HepG2 (cell line): ENCODE measurements around the gene VARS1. TPM values are rescaled to one million over a fixed set of nuclear protein-coding genes. Genes with fewer than 3 reads are reported as not detected.

Source experiments
- ERF ChIP-seq: IDR thresholded peaks from 2 replicates; pipeline ENCODE4 v1.6.1; 2018; ENCODE audit warnings: missing biosample characterization, missing genetic modification reagents
- ETV5 ChIP-seq: IDR thresholded peaks from 2 replicates; pipeline ENCODE4 v1.6.1; 2018; ENCODE audit warnings: missing biosample characterization, missing genetic modification reagents, inconsistent platforms, borderline replicate concordance
- HMG20A ChIP-seq: IDR thresholded peaks from 2 replicates; pipeline ENCODE4 v1.6.1; 2016; ENCODE audit warnings: borderline replicate concordance
- HOXA9 ChIP-seq: sonication (generic); formaldehyde crosslinking; IDR thresholded peaks from 2 replicates; pipeline ENCODE4 v1.8.1; 2022; ENCODE audit warnings: missing genetic modification reagents, mild to moderate bottlenecking, moderate library complexity, borderline replicate concordance
- HOXD1 ChIP-seq: sonication (generic); formaldehyde crosslinking; IDR thresholded peaks from 2 replicates; pipeline ENCODE4 v1.5.0; 2020; ENCODE audit warnings: missing genetic modification reagents
- KLF16 ChIP-seq, 2 experiments: sonication (generic) in 1 of 2; formaldehyde crosslinking in 1 of 2; IDR thresholded peaks; 2 replicates each; pipeline versions ENCODE4 v1.6.1 to v1.8.0; 2016 to 2023; ENCODE audit warnings: missing genetic modification reagents in 2 of 2, missing compliant biosample characterization in 1 of 2
- MED8 ChIP-seq: sonication (generic); formaldehyde crosslinking; IDR thresholded peaks from 2 replicates; pipeline ENCODE4 v1.8.1; 2023; ENCODE audit warnings: mild to moderate bottlenecking, missing genetic modification reagents; ENCODE audit not compliant: insufficient replicate concordance
- NBN ChIP-seq: fragments of 450-650 bp; conservative IDR thresholded peaks from 2 replicates; pipeline ENCODE4 v1.6.1; 2017
- NFIB ChIP-seq: sonication (generic); formaldehyde crosslinking; IDR thresholded peaks from 2 replicates; pipeline ENCODE4 v1.9.0; 2021; ENCODE audit warnings: missing genetic modification reagents, mild to moderate bottlenecking, borderline replicate concordance
- RAD51 ChIP-seq: fragments of 450-650 bp; IDR thresholded peaks from 2 replicates; pipeline ENCODE4 v1.6.1; 2016; ENCODE audit warnings: borderline replicate concordance
- SMAD1 ChIP-seq: sonication (generic); formaldehyde crosslinking; IDR thresholded peaks from 2 replicates; pipeline ENCODE4 v1.4.0; 2020; ENCODE audit warnings: missing genetic modification reagents, low read depth, mild to moderate bottlenecking, borderline replicate concordance
- U2AF1 ChIP-seq: fragments of 200-400 bp; formaldehyde crosslinking; optimal IDR thresholded peaks from 2 replicates; pipeline ENCODE3; 2017; ENCODE audit warnings: mild to moderate bottlenecking, low read depth, low read length
- ZNF121 ChIP-seq: sonication (generic); formaldehyde crosslinking; IDR thresholded peaks from 2 replicates; pipeline ENCODE4 v1.5.0; 2020; ENCODE audit warnings: mild to moderate bottlenecking, missing genetic modification reagents
- ZNF557 ChIP-seq: sonication (generic); formaldehyde crosslinking; IDR thresholded peaks from 2 replicates; pipeline ENCODE4 v1.4.0; 2020; ENCODE audit warnings: missing genetic modification reagents
- ZNF652 ChIP-seq: IDR thresholded peaks from 2 replicates; pipeline ENCODE4 v1.6.1; 2016; ENCODE audit warnings: low read depth, borderline replicate concordance
- ZNF703 ChIP-seq: sonication (generic); formaldehyde crosslinking; IDR thresholded peaks from 2 replicates; pipeline ENCODE4 v1.5.1; 2020; ENCODE audit warnings: missing genetic modification reagents, mild to moderate bottlenecking, moderate library complexity, borderline replicate concordance
- ZNF720 ChIP-seq: sonication (generic); formaldehyde crosslinking; IDR thresholded peaks from 2 replicates; pipeline ENCODE4 v1.4.0; 2020; ENCODE audit warnings: missing genetic modification reagents
- polyA plus RNA-seq, 8 experiments: library from polyadenylated mRNA; depleted of rRNA in 3 of 8; stranded (reverse) in 7 of 8; unstranded in 1 of 8; fragments of >200 nt; fragmentation: Illumina TruSeq in 4 of 8; extraction: Trizol in 4 of 8; gene quantifications; 2 replicates each; pipeline versions ENCODE4 v1.2.1 to v1.2.3, GENCODE V29; 2011 to 2016; ENCODE audit warnings: low read depth in 4 of 8, missing spikeins in 1 of 8, mixed read lengths in 1 of 8; ENCODE audit not compliant: insufficient read depth in 1 of 8
- total RNA-seq, 5 experiments: library from RNA; depleted of rRNA; stranded (reverse); fragments of >200 nt; fragmentation: Illumina TruSeq; extraction: Trizol; gene quantifications; 2 replicates each; pipeline ENCODE4 v1.2.3, GENCODE V29; 2016; ENCODE audit warnings: low read depth in 1 of 5
- TF ChIP-seq, protein P1 (sequence below): sonication (generic); formaldehyde crosslinking; IDR thresholded peaks from 2 replicates; pipeline ENCODE4 v1.4.0; 2020; ENCODE audit warnings: missing genetic modification reagents
- TF ChIP-seq, protein P2 (sequence below), 2 experiments: sonication (generic) in 1 of 2; formaldehyde crosslinking in 1 of 2; IDR thresholded peaks; 2 replicates each; pipeline versions ENCODE4 v1.5.1 to v1.6.1; 2011 to 2020; ENCODE audit warnings: borderline replicate concordance in 1 of 2, low read depth in 1 of 2, low read length in 1 of 2, mild to moderate bottlenecking in 1 of 2, missing genetic modification reagents in 1 of 2, moderate library complexity in 1 of 2
- TF ChIP-seq, protein P3 (sequence below): sonication (generic); formaldehyde crosslinking; IDR thresholded peaks from 2 replicates; pipeline ENCODE4 v1.4.0; 2020; ENCODE audit warnings: missing genetic modification reagents
- TF ChIP-seq, protein P4 (sequence below): sonication (generic); formaldehyde crosslinking; IDR thresholded peaks from 2 replicates; pipeline ENCODE4 v1.4.0; 2020; ENCODE audit warnings: missing genetic modification reagents
- TF ChIP-seq, protein P5 (sequence below): sonication (generic); formaldehyde crosslinking; IDR thresholded peaks from 2 replicates; pipeline ENCODE4 v1.5.1; 2020; ENCODE audit warnings: missing genetic modification reagents, mild to moderate bottlenecking, borderline replicate concordance

Gene VARS1
- total and polyA plus RNA-seq, 2 of the 13 experiments (the other 11 are each of a cell fraction or from before 2014, with no cell fraction given) = 14.7 to 56.1 TPM

DNA sequence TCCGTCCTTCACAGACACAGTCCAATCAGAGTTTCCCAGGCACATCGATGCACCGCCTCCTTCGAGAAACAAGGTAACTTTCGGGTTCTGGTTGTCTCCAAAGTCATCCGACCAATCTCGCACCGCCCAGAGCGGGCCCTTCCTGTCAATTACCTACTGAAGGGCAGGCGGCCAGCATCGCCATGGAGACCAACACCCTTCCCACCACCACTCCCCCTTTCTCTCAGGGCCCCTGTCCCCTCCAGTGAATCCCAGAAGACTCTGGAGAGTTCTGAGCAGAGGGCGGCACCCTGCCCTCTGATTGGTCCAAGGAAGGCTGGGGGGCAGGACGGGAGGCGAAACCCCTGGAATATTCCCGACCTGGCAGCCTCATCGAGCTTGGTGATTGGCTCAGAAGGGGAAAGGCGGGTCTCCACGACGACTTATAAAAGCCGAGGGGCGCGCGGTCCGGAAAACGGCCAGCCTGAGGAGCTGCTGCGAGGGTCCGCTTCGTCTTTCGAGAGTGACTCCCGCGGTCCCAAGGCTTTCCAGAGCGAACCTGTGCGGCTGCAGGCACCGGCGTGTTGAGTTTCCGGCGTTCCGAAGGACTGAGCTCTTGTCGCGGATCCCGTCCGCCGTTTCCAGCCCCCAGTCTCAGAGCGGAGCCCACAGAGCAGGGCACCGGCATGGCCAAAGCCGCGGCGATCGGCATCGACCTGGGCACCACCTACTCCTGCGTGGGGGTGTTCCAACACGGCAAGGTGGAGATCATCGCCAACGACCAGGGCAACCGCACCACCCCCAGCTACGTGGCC lies 31.9 kb upstream of the VARS1 start, which contains the start of gene HSPA1B (continued):
- no peak for TF ChIP-seq ZNF703 (CRISPR knock-in tag)
- no peak for TF ChIP-seq HMG20A (CRISPR knock-in tag)
- TF ChIP-seq ZNF652 (CRISPR knock-in tag) = no peak
- TF ChIP-seq ZNF720 (CRISPR knock-in tag) = peak; percentile 63; the same call in 1 of the 2 replicates
- no peak for TF ChIP-seq RAD51
- TF ChIP-seq NFIB = no peak
- 0 out of 2 replicates have a peak, but pooled peaks have one; percentile 44 for TF ChIP-seq HOXD1 (CRISPR knock-in tag)
- TF ChIP-seq, protein P1, sequence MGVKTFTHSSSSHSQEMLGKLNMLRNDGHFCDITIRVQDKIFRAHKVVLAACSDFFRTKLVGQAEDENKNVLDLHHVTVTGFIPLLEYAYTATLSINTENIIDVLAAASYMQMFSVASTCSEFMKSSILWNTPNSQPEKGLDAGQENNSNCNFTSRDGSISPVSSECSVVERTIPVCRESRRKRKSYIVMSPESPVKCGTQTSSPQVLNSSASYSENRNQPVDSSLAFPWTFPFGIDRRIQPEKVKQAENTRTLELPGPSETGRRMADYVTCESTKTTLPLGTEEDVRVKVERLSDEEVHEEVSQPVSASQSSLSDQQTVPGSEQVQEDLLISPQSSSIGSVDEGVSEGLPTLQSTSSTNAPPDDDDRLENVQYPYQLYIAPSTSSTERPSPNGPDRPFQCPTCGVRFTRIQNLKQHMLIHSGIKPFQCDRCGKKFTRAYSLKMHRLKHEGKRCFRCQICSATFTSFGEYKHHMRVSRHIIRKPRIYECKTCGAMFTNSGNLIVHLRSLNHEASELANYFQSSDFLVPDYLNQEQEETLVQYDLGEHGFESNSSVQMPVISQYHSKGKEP (CRISPR knock-in tag) = peak; percentile 91; the same call in 1 of the 2 replicates
- peak in 1 of 2 experiments; percentile 96; a peak in 2 of 4 replicates for TF ChIP-seq KLF16 (CRISPR knock-in tag; IDR thresholded peaks at IDR 0.05)
- TF ChIP-seq MED8 (CRISPR knock-in tag) = peak; percentile 43
- no peak for TF ChIP-seq NBN
- TF ChIP-seq U2AF1 = peak; percentile 88
- TF ChIP-seq, protein P2, sequence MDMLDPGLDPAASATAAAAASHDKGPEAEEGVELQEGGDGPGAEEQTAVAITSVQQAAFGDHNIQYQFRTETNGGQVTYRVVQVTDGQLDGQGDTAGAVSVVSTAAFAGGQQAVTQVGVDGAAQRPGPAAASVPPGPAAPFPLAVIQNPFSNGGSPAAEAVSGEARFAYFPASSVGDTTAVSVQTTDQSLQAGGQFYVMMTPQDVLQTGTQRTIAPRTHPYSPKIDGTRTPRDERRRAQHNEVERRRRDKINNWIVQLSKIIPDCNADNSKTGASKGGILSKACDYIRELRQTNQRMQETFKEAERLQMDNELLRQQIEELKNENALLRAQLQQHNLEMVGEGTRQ (IDR thresholded peaks at IDR 0.05; ENCODE audit: low read depth, low read length) = no peak
- TF ChIP-seq, protein P2 (CRISPR knock-in tag; IDR thresholded peaks at IDR 0.05; ENCODE audit: borderline replicate concordance) = no peak
- TF ChIP-seq, protein P3, sequence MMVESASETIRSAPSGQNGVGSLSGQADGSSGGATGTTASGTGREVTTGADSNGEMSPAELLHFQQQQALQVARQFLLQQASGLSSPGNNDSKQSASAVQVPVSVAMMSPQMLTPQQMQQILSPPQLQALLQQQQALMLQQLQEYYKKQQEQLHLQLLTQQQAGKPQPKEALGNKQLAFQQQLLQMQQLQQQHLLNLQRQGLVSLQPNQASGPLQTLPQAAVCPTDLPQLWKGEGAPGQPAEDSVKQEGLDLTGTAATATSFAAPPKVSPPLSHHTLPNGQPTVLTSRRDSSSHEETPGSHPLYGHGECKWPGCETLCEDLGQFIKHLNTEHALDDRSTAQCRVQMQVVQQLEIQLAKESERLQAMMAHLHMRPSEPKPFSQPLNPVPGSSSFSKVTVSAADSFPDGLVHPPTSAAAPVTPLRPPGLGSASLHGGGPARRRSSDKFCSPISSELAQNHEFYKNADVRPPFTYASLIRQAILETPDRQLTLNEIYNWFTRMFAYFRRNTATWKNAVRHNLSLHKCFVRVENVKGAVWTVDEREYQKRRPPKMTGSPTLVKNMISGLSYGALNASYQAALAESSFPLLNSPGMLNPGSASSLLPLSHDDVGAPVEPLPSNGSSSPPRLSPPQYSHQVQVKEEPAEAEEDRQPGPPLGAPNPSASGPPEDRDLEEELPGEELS (CRISPR knock-in tag) = no peak
- peak; percentile 72 for TF ChIP-seq ETV5 (CRISPR knock-in tag)
- TF ChIP-seq SMAD1 (CRISPR knock-in tag) = no peak
- TF ChIP-seq, protein P4, sequence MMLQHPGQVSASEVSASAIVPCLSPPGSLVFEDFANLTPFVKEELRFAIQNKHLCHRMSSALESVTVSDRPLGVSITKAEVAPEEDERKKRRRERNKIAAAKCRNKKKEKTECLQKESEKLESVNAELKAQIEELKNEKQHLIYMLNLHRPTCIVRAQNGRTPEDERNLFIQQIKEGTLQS (CRISPR knock-in tag) = peak; percentile 73; the same call in 1 of the 2 replicates
- peak; percentile 76 for TF ChIP-seq ERF
- no peak for TF ChIP-seq HOXA9
- TF ChIP-seq ZNF557 (CRISPR knock-in tag) = no peak; the same call in 1 of the 2 replicates
- TF ChIP-seq, protein P5, sequence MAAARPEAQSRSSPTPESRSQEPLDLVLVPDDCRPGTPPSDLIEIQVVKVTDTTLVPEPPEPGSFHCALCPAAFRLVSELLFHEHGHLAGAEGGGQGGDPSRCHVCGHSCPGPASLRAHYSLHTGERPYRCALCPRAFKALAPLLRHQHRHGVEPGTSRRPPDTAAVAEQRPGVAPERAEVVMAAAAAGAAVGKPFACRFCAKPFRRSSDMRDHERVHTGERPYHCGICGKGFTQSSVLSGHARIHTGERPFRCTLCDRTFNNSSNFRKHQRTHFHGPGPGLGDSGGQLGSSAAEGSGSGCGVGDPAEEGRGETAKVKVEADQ (CRISPR knock-in tag) = 0 out of 2 replicates have a peak, but pooled peaks have one; percentile 63
- TF ChIP-seq ZNF121 (CRISPR knock-in tag) = peak; percentile 76; the same call in 1 of the 2 replicates
